ENCODE measurements around the gene TMEM131. TPM values are rescaled to one million over a fixed set of nuclear protein-coding genes. Genes with fewer than 3 reads are reported as not detected.

TMEM131 gene
- total and polyA plus RNA-seq, 2 of the 8 experiments (the other 6 are each of a cell fraction or from before 2014, with no cell fraction given) = 9.7 to 22.9 TPM

- Histone ChIP-seq H2BK15ac (ENCODE audit: low read length) (no peak overlapping the region), H2BK20ac (ENCODE audit: low read length) (no peak overlapping the region), H3K18ac (ENCODE audit: extremely low read depth, low read length) (no peak overlapping the region), H4K91ac (replicated peaks; ENCODE audit: insufficient read length, low read length) (no peak overlapping the region), H3K36me3 (ENCODE audit: control insufficient read depth in 2 of 4, insufficient read depth in 4 of 4, low read length in 3 of 4) (no peaks in the 10 kb centered on the region), H3K14ac (ENCODE audit: insufficient read length) (no peak overlapping the region), H3K79me2 (ENCODE audit: control insufficient read depth in 1 of 2, insufficient read depth in 2 of 2, low read length in 2 of 2) (no peaks in the 10 kb centered on the region), H3K9me3 (ENCODE audit: insufficient read depth in 2 of 2, low read depth in 1 of 2, low read length in 1 of 2) (no peaks in the 10 kb centered on the region), H2BK5ac (ENCODE audit: low read depth, low read length) (no peak overlapping the region), H4K20me1 (replicated peaks in 1 of 2; ENCODE audit: control insufficient read depth in 1 of 2, insufficient read depth in 2 of 2, low read length in 2 of 2) (no peaks in the 10 kb centered on the region), H3K4me3 (ENCODE audit: extremely low read depth in 1 of 4, insufficient read depth in 2 of 4, low read depth in 3 of 4, low read length in 4 of 4) (no peak overlapping the region), H3K79me1 (ENCODE audit: low read depth, low read length) (no peaks in the 10 kb centered on the region), H3K23me2 (ENCODE audit: low read depth, low read length) (no peaks in the 10 kb centered on the region), H2BK12ac (ENCODE audit: low read depth, low read length) (no peak overlapping the region), H3K4me2 (ENCODE audit: insufficient read depth in 1 of 2, low read depth in 2 of 2, low read length in 2 of 2) (no peak overlapping the region), H3K4me1 (replicated peaks in 1 of 4; ENCODE audit: control insufficient read depth in 3 of 4, insufficient read depth in 4 of 4, low read length in 3 of 4) (peaks cover 0 to 2% (median 0%) of the 10 kb centered on the region in 4 experiments; a peak in 2 of 7 replicates), H3K9ac (replicated peaks in 1 of 4; ENCODE audit: extremely low read depth in 1 of 4, low read depth in 3 of 4, low read length in 3 of 4) (no peak overlapping the region), H3K23ac (ENCODE audit: insufficient read length) (no peak overlapping the region), H2AFZ (ENCODE audit: low read length) (no peak overlapping the region), H3K56ac (replicated peaks; ENCODE audit: insufficient read length, low read depth, low read length) (no peak overlapping the region), H2BK120ac (replicated peaks; ENCODE audit: low read depth, low read length) (no peak overlapping the region), H3K4ac (replicated peaks; ENCODE audit: insufficient read length, low read depth, low read length) (no peak overlapping the region), H3K27ac (ENCODE audit: low read depth, low read length) (no peak overlapping the region), H3K27me3 (replicated peaks in 1 of 4; ENCODE audit: control insufficient read depth in 3 of 4, extremely low read depth in 1 of 4, insufficient read depth in 3 of 4, low read length in 3 of 4) (no peaks in the 10 kb centered on the region), H2AK5ac (ENCODE audit: low read depth, low read length) (no peak overlapping the region), H4K8ac (ENCODE audit: extremely low read depth, insufficient read depth, low read length) (no peak overlapping the region), H4K5ac (ENCODE audit: insufficient read length, low read depth, low read length) (no peak overlapping the region)
- DNase-seq (ENCODE audit: low read depth in 1 of 2, low spot score in 2 of 2) (no peak), FAIRE-seq (no peak)
- POLR2A ChIA-PET (ENCODE audit: partially characterized antibody) = no interaction called here
- 81% methylated on average over 1 of the region's 1 CpG; no CpG with 5 or more reads in 1 of the 2 experiments for WGBS, 2 experiments (ENCODE audit: extremely low coverage in 1 of 2, insufficient coverage in 1 of 2, insufficient read length in 1 of 2, insufficient replicate concordance in 2 of 2, low coverage in 1 of 2, low lambda C conversion rate in 2 of 2, missing lambda C conversion rate in 1 of 2)
- CTCF ChIA-PET (ENCODE audit: partially characterized antibody) = no interaction called here
- TF ChIP-seq HDAC6 (IDR thresholded peaks at IDR 0.05; ENCODE audit: low read depth, low read length) (no peak), ATF3 (IDR thresholded peaks at IDR 0.05; ENCODE audit: insufficient read depth, low read depth, low read length) (no peak), JUND (IDR thresholded peaks at IDR 0.05; ENCODE audit: low read length) (no peak), NRF1 (IDR thresholded peaks at IDR 0.05; ENCODE audit: low read depth, low read length) (no peak), BACH1 (IDR thresholded peaks at IDR 0.05; ENCODE audit: low read length) (no peak), TAF1 (IDR thresholded peaks at IDR 0.05; ENCODE audit: low read depth, low read length) (no peak), KDM5A (IDR thresholded peaks at IDR 0.05; ENCODE audit: low read length) (no peak), MAX (IDR thresholded peaks at IDR 0.05) (no peak), NANOG (IDR thresholded peaks at IDR 0.05; ENCODE audit: insufficient read depth, low read depth, low read length, poor library complexity, severe bottlenecking) (no peak), SIRT6 (IDR thresholded peaks at IDR 0.05; ENCODE audit: low read length) (no peak), CTCF (IDR thresholded peaks at IDR 0.05; ENCODE audit: control extremely low read depth in 1 of 3, insufficient read depth in 1 of 3, low read depth in 1 of 3, low read length in 3 of 3) (no peak), TCF12 (IDR thresholded peaks at IDR 0.05; ENCODE audit: low read depth, low read length) (no peak)
Observed at GRCh38 chr2:97834610-97835009, 161.1 kb downstream of the TMEM131 start.

Measured in H1 (cell line).